Loucy (cell line): ENCODE data around the gene IGF2R.

Experiments
- H2AFZ ChIP-seq: fragments of 200-600 bp; sonication (generic); 2 replicates; pipeline ENCODE4 v1.6.0; 2016; ENCODE audit warnings: antibody characterized with exemption, mild to moderate bottlenecking, low read length, moderate library complexity
- H3F3A ChIP-seq: fragments of 200-600 bp; 2 replicates; pipeline ENCODE4 v1.6.0; 2016; ENCODE audit warnings: antibody characterized with exemption, low read depth, mild to moderate bottlenecking
- H3K27me3 ChIP-seq: fragments of 200-600 bp; sonication (generic); 2 replicates; pipeline ENCODE4 v1.6.1; 2014; ENCODE audit warnings: low read length, mild to moderate bottlenecking; ENCODE audit not compliant: insufficient read depth, poor library complexity, severe bottlenecking
- H3K36me3 ChIP-seq: fragments of 200-600 bp; sonication (generic); 2 replicates; pipeline ENCODE4 v1.6.1; 2016; ENCODE audit warnings: low read length; ENCODE audit not compliant: insufficient read depth
- H3K4me1 ChIP-seq: fragments of 200-600 bp; sonication (generic); 2 replicates; pipeline ENCODE4 v1.5.1; 2014; ENCODE audit warnings: low read length, mild to moderate bottlenecking; ENCODE audit not compliant: insufficient read depth, poor library complexity, severe bottlenecking
- H3K4me2 ChIP-seq: fragments of 200-600 bp; sonication (generic); 2 replicates; pipeline ENCODE4 v1.6.0; 2014; ENCODE audit warnings: antibody characterized with exemption, low read length, low read depth, mild to moderate bottlenecking; ENCODE audit not compliant: poor library complexity, severe bottlenecking
- H3K4me3 ChIP-seq: fragments of 200-600 bp; sonication (generic); 2 replicates; pipeline ENCODE4 v1.5.1; 2014; ENCODE audit warnings: low read length, mild to moderate bottlenecking, mixed read lengths; ENCODE audit not compliant: poor library complexity, severe bottlenecking
- H3K79me2 ChIP-seq: fragments of 200-600 bp; sonication (generic); 2 replicates; pipeline ENCODE4 v1.6.1; 2014; ENCODE audit warnings: low read length; ENCODE audit not compliant: insufficient read depth
- H3K9ac ChIP-seq: fragments of 200-600 bp; sonication (generic); 2 replicates; pipeline ENCODE4 v1.6.0; 2014; ENCODE audit warnings: mild to moderate bottlenecking, low read depth, low read length, moderate library complexity; ENCODE audit not compliant: poor library complexity, severe bottlenecking
- H3K9me2 ChIP-seq: fragments of 200-600 bp; sonication (generic); replicated peaks from 2 replicates; pipeline ENCODE4 v1.6.1; 2016; ENCODE audit warnings: low read depth, low read length, mixed read lengths
- H3K9me3 ChIP-seq: fragments of 200-600 bp; sonication (generic); 2 replicates; pipeline ENCODE4 v1.6.1; 2014; ENCODE audit warnings: mild to moderate bottlenecking, antibody characterized with exemption, low read length, low read depth; ENCODE audit not compliant: insufficient read depth
- H4K20me1 ChIP-seq: fragments of 200-600 bp; sonication (generic); 2 replicates; pipeline ENCODE4 v1.6.0; 2014; ENCODE audit warnings: antibody characterized with exemption, low read length, mild to moderate bottlenecking; ENCODE audit not compliant: insufficient read depth, poor library complexity, severe bottlenecking
- CTCF ChIP-seq: fragments of 200-600 bp; sonication (generic); conservative IDR thresholded peaks from 2 replicates; pipeline ENCODE4 v1.5.1; 2014; ENCODE audit warnings: mild to moderate bottlenecking, antibody characterized with exemption, low read length
- EZH2phosphoT487 ChIP-seq: fragments of 200-600 bp; IDR thresholded peaks from 2 replicates; pipeline ENCODE4 v1.6.1; 2018; ENCODE audit warnings: antibody characterized with exemption, mild to moderate bottlenecking, moderate library complexity, borderline replicate concordance

Gene IGF2R

DNA sequence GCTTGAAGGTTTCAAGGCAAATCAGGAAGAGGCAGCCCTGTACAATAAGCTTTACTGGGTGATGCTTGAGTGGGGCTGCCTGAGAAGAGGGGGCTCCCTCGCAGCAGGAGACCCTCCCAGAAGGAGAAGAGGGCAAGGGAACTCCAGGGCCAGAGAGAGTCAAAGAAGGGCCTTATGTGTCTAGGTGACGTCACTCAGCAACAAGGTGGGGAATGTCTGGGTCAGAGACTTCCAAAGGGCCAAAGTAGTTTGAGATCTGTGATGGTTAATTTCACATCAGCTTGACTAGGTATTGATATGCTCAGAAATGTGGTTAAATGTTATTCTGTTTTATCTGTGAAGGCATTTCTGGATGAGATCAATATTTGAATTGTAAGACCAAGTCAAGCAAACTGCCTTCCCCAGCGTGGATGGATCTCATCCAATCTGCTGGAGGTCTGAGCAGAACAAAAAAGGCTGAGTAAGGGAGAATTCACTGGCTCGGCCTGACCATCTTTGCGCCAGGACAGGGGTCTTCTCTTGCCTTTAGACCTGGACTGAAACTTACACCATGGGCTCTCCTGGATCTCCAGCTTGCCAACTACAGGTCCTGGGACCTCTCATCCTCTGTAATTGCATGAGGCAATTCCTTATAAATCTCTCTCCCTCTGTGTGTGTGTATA, 42.2 kb upstream of the IGF2R start:
- TF ChIP-seq EZH2phosphoT487 (no peak), CTCF (no peak)
- Histone ChIP-seq H3K4me2 (no peak overlapping the region), H3K4me1 (no peaks in the 10 kb centered on the region), H3K9me2 (no peaks in the 10 kb centered on the region), H3K79me2 (no peaks in the 10 kb centered on the region), H3K4me3 (no peak overlapping the region), H3K9ac (no peak overlapping the region), H3F3A (no peaks in the 10 kb centered on the region), H2AFZ (no peak overlapping the region), H3K36me3 (no peaks in the 10 kb centered on the region), H4K20me1 (no peaks in the 10 kb centered on the region), H3K9me3 (peaks cover 4% of the 10 kb centered on the region; the same call in 1 of the 2 replicates), H3K27me3 (no peaks in the 10 kb centered on the region)

DNA sequence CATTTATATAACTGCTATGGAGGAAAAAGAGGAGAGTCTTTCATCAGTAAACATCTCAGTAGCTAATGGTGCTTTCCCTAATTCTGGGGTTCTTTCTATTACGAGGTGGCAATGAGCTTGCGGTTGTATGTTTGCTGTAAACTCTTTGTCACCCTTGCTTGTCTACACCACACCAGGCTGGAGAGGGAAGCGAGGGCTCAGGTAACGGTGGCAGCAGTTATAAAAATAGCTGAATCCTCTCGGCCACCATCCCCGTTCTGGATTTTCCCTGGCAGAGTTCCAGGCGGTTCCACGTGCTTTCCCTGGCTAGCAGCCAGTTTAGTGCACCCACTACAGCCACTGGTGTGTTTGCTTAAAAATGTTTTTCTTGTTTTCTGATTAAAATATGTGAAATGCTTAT, 39.1 kb upstream of the IGF2R start:
- H3K9me2 ChIP-seq: no peaks in the 10 kb centered on the region
- no peak overlapping the region for H3K4me2 ChIP-seq
- H3K9me3 ChIP-seq: no peaks in the 10 kb centered on the region
- H3K4me3 ChIP-seq: no peak overlapping the region
- H4K20me1 ChIP-seq: no peaks in the 10 kb centered on the region
- no peaks in the 10 kb centered on the region for H3K36me3 ChIP-seq
- no peaks in the 10 kb centered on the region for H3K79me2 ChIP-seq
- TF ChIP-seq CTCF: no peak
- no peak for TF ChIP-seq EZH2phosphoT487
- H2AFZ ChIP-seq: no peak overlapping the region
- no peak overlapping the region for H3K9ac ChIP-seq
- no peaks in the 10 kb centered on the region for H3K27me3 ChIP-seq
- no peaks in the 10 kb centered on the region for H3F3A ChIP-seq
- no peaks in the 10 kb centered on the region for H3K4me1 ChIP-seq

DNA sequence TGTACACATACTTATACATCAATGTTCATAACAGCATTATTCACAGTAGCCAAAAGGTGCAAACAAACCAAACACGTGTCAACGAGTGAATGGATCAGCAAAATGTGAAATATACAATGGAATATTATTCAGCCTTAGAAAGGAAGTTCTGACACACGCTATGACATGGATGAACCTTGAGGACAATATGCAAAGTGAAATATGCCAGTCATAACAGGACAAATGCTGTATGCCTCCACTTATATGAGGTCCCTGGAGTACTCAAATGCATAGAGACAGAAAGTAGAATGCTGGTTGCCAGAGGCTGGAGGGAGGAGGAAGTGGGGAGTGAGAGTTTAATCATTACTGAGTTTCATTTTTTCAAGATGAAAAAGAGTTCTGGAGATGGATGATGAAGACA, 37.8 kb upstream of the IGF2R start:
- TF ChIP-seq EZH2phosphoT487 (no peak), CTCF (no peak)
- H3K9ac ChIP-seq: no peak overlapping the region
- no peaks in the 10 kb centered on the region for H3K79me2 ChIP-seq
- peaks cover 6% of the 10 kb centered on the region for H3K27me3 ChIP-seq
- no peak overlapping the region for H3K4me2 ChIP-seq
- no peaks in the 10 kb centered on the region for H3K9me2 ChIP-seq
- H3K9me3 ChIP-seq: no peaks in the 10 kb centered on the region
- H3K4me1 ChIP-seq: no peaks in the 10 kb centered on the region
- H2AFZ ChIP-seq: no peak overlapping the region
- H3K36me3 ChIP-seq: no peaks in the 10 kb centered on the region
- H4K20me1 ChIP-seq: no peaks in the 10 kb centered on the region
- H3K4me3 ChIP-seq: no peak overlapping the region
- H3F3A ChIP-seq: no peaks in the 10 kb centered on the region
